GM15510 (cell line): ENCODE measurements around the gene MIF4GD.

Source experiments
- POLR2A ChIP-seq: IDR thresholded peaks from 3 replicates; pipeline ENCODE4 v1.6.1; 2011; ENCODE audit warnings: borderline replicate concordance; ENCODE audit not compliant: insufficient read length; ENCODE audit errors: extremely low read depth

The MIF4GD gene

GRCh38 chr17:75231071-75231470 lies 40.0 kb downstream of the MIF4GD start:
- TF ChIP-seq POLR2A = no peak

DNA sequence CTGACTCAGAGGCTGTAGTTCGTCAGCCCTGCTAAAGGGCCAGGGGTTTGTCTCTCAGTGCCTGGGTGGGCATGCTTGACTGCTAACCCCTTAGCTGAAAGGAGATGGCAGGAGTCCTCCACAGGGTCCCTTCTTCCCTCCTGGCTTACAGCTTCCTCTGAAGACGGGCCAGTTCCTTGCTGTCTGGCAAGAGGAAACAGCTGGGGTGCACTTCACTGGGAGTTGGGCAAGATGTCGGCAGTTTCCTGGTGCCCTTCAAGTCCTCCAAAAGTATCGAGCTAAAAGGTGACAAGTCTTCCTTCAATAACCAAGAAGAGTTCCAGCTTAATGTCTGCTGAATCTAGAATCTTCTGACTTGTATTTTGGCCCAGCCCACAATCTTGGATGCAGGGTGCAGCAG lies 42.2 kb downstream of the MIF4GD start:
- no peak for TF ChIP-seq POLR2A

- no peak for TF ChIP-seq POLR2A
These were observed 42.7 kb downstream of the MIF4GD start for GRCh38 chr17:75228305-75228704.

DNA sequence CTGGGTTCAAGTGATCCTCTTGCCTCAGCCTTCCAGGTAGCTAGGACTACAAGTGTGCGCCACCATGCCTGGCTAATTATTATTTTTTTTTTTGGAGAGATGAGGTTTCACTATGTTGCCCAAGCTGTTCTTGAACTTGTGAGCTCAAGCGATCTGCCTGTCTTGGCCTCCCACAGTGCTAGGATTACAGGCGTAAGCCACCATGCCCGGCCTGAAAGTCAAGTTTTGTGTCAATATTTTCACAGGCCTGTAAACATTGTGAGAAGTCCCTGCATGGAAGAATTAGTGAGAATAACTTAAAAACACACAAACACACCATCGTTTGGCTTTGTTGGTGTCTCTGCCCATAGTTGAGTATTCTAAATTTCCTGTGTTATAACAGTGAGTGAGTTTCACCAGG lies 43.3 kb downstream of the MIF4GD start:
- TF ChIP-seq POLR2A = no peak

- no peak for TF ChIP-seq POLR2A
These were observed 46.0 kb downstream of the MIF4GD start for GRCh38 chr17:75225016-75225415.

- no peak for TF ChIP-seq POLR2A
These were observed 51.2 kb downstream of the MIF4GD start for GRCh38 chr17:75219815-75220214.

- TF ChIP-seq POLR2A = no peak
These were observed 52.9 kb downstream of the MIF4GD start for GRCh38 chr17:75218131-75218530.
